Caki2 (cell line): ENCODE results near the gene SCN2A. TPM values are rescaled to one million over a fixed set of nuclear protein-coding genes. Genes with fewer than 3 reads are reported as not detected.
"Not testable (repeated sequence)": the region's sequence is repeated elsewhere in the genome, so short reads cannot be mapped to it uniquely, and the experiment has no call there.

Experiments used
- DNase-seq: peaks from one replicate; pipeline ENCODE4 v3.0.0-alpha.2; 2015; ENCODE audit warnings: low read depth
- in situ Hi-C: cut with HindIII; loops from 2 replicates; pipeline ENCODE4 v1.10.0; 2016; ENCODE audit warnings: low sequenced_read_pairs, low pct_unique_long_range_greater_than_20kb, mixed read lengths
- total RNA-seq: library from RNA; depleted of rRNA; stranded (reverse); fragments of >200 nt; shearing (Covaris generic); gene quantifications from 2 replicates; pipeline ENCODE4 v1.2.3, GENCODE V29; 2014; ENCODE audit warnings: low replicate concordance

SCN2A gene
- total RNA-seq, 1 experiment from 2014 or later = 0.14 TPM

GRCh38 chr2:165245081-165245793 is 6.0 kb downstream of the SCN2A start:
- in situ Hi-C loops = no loop called here
- no peak for DNase-seq

GRCh38 chr2:165248238-165248637 is 9.0 kb downstream of the SCN2A start:
- in situ Hi-C loops = no loop called here
- no peak for DNase-seq

GRCh38 chr2:165251366-165251765 is 12.2 kb downstream of the SCN2A start:
- in situ Hi-C loops = no loop called here
- no peak for DNase-seq

- in situ Hi-C loops = no loop called here
- DNase-seq = no peak
Measured at GRCh38 chr2:165253178-165253577, 14.0 kb downstream of the SCN2A start.

- in situ Hi-C loops = no loop called here
- DNase-seq = no peak
Measured at GRCh38 chr2:165256618-165257017, 17.4 kb downstream of the SCN2A start.

GRCh38 chr2:165260347-165260746 is 21.1 kb downstream of the SCN2A start:
- DNase-seq, in situ Hi-C loops: not testable (repeated sequence)

GRCh38 chr2:165268754-165269153 is 29.5 kb downstream of the SCN2A start:
- in situ Hi-C loops = no loop called here
- no peak for DNase-seq

GRCh38 chr2:165273176-165273575 is 34.0 kb downstream of the SCN2A start:
- in situ Hi-C loops = no loop called here
- DNase-seq = no peak

GRCh38 chr2:165274698-165275097 is 35.5 kb downstream of the SCN2A start:
- in situ Hi-C loops = no loop called here
- no peak for DNase-seq

GRCh38 chr2:165275932-165276331 is 36.7 kb downstream of the SCN2A start:
- DNase-seq = no peak
- in situ Hi-C loops = no loop called here

- in situ Hi-C loops = no loop called here
- DNase-seq = no peak
Measured at GRCh38 chr2:165277295-165277694, 38.1 kb downstream of the SCN2A start.

- no peak for DNase-seq
- in situ Hi-C loops = no loop called here
Measured at GRCh38 chr2:165277860-165278656, 38.8 kb downstream of the SCN2A start.

- in situ Hi-C loops = no loop called here
- no peak for DNase-seq
Measured at GRCh38 chr2:165280356-165280755, 41.1 kb downstream of the SCN2A start.

- in situ Hi-C loops = no loop called here
- DNase-seq = no peak
Measured at GRCh38 chr2:165281387-165281786, 42.2 kb downstream of the SCN2A start.

GRCh38 chr2:165283342-165283741 is 44.1 kb downstream of the SCN2A start:
- DNase-seq = no peak
- in situ Hi-C loops = no loop called here

- no peak for DNase-seq
- in situ Hi-C loops = no loop called here
Measured at GRCh38 chr2:165287094-165287778, 48.0 kb downstream of the SCN2A start.

- DNase-seq = no peak
- in situ Hi-C loops = no loop called here
Measured at GRCh38 chr2:165289069-165289468, 49.9 kb downstream of the SCN2A start.

GRCh38 chr2:165293440-165294420 is 54.5 kb downstream of the SCN2A start:
- in situ Hi-C loops = no loop called here
- DNase-seq = peak; percentile 84
